GM21381 (cell line): ENCODE data around the gene PDZD2.
"Not testable (repeated sequence)": the region's sequence is repeated elsewhere in the genome, so short reads cannot be mapped to it uniquely, and the experiment has no call there.

ENCODE experiments used
- ATAC-seq: cut with Tn5 transposase; IDR thresholded peaks from one replicate; pipeline ENCODE4 v1.9.1; 2021; ENCODE audit warnings: mild to moderate bottlenecking, moderate library complexity; ENCODE audit not compliant: unreplicated experiment

The PDZD2 gene

DNA sequence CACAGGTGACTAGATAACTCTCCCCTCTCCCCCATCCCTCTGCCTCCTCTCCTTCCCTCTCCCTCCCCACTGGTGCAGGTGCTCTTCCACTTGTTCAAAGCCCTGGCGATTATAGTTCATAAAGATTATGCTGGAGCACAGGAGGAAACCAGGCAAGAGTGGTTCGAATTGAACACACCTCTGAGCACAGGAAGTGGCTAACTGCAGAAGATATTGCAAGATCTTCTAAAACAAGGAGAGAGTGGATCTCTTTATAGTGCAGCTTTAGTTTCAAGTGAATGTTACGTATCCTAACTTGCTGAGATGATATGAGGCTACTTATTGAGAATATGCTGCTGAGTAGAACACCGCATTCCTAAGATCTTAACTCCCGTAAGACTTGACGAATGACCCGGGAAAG lies 356.8 kb downstream of the PDZD2 start:
- no peak for ATAC-seq

DNA sequence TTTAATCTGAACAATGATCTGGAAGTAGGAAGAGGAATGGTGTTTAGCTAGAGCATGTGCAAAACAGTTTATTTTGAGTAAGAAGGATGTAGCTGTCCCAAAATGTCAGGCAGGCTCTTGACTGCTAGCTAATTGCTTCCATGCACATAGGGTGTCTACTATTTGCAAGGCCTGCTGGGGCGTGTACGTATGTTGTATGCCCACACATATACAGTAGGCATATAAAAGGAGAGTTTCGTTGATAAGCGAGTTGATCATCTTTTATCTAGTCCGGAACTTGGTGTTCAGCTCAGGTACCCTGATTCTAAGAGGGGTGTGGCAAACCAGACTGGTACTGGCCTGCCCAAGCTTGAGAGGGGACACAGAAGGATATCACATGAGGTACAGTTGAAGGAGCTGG lies 358.0 kb downstream of the PDZD2 start:
- ATAC-seq = no peak

DNA sequence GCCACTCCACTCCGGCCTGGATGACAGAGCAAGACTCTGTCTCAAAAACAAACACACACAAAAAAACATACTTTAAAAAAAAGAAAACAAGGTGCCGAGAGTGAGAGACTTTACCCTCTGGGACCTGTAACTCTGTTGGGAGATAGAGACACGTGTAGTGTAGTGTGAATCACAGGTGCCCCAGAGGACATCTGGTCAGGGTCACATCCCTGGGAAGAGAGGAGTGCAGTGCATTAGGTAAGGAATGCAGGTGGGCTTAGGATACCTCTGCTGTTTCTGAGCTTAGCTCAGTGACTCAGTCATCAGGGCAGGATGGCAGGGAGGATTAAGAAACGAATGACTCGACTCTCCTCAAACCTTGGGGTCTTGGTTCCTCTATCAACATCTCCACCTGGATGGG lies 360.5 kb downstream of the PDZD2 start:
- no peak for ATAC-seq

DNA sequence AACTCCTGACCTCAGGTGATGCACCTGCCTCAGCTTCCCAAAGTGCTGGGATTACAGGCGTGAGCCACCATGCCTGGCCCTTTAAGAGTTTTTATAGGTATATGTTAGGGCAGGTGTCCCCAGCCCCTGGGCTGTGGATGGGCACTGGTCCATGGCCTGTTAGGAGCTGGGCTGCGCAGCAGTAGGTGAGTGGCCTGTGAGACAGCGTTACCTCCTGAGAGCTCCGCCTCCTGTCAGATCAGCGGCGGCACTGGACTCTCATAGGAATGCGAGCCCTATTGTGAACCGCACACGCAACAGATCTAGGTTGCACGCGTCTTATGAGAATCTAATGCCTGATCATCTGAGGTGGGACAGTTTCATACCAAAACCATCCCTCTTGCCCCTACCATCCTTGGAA lies 361.8 kb downstream of the PDZD2 start:
- ATAC-seq = no peak

DNA sequence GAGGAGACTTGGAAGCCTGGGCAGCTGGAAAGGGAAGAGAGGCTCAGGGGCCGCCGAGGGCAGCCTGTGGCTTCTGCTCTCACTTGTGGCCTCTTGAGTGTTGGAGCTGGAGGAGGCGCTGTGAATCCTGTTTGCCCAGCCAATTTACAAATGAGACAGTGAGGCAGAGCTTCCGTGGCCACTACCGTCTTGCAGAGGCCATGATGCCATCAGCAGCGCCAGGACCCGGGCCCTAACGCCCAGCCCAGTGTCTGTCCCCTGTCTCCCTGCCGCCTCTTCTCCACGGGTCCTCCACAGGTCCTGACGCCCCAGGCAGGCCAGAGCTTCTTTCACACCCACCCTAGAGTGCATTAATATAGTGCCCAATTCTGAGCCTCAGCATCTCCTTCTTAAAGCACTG lies 362.4 kb downstream of the PDZD2 start:
- no peak for ATAC-seq

DNA sequence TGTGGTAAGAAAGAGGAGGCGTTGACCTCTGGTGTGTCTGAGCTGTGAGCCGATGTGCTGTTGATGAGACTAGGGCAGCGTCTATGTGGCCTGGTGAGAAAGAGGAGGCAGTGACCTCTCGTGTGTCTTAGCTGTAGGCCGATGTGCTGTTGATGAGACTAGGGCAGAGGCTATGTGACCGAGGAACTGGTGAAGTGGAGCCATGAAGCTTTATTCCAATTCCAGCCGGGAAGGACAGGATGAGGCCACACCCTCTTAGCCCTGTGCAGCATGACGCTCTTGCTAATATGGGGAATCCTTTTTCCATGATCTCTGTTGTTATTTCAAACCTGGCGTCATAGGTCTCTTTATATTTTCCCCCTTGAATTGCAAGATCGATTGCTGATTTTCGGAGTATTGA lies 362.8 kb downstream of the PDZD2 start:
- no peak for ATAC-seq

DNA sequence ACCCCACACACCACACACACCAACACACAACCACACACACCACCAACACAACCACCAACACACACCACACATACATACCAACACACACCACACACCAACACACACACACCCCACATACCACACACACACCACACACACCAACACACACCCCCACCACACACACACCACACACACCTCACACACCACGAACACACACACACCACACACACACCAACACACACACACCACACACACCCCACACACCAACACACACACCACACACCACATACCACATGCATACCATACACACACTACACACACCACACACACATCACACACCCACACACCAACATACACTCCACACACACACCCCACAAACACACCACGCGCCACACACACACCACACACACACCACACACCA lies 363.8 kb downstream of the PDZD2 start:
- ATAC-seq = no peak

DNA sequence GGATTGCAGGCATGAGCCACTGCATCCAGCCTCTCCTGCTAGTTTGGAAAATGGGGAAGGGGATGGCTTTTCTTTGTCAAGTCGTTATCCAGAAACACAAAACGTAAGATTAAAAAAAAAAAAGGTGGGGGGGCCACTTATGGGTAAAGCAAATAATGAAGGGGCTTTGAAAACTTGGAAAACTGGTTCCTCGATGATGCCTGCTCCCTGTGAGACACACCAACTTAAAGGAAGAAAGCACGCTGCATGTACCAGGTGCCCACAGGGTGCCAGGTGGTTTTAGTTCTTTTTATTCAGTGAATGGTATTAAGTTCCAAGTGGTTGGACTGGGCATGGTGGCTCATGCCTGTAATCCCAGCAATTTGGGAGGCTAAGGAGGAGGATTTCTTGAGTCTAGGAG lies 365.1 kb downstream of the PDZD2 start:
- ATAC-seq = no peak

DNA sequence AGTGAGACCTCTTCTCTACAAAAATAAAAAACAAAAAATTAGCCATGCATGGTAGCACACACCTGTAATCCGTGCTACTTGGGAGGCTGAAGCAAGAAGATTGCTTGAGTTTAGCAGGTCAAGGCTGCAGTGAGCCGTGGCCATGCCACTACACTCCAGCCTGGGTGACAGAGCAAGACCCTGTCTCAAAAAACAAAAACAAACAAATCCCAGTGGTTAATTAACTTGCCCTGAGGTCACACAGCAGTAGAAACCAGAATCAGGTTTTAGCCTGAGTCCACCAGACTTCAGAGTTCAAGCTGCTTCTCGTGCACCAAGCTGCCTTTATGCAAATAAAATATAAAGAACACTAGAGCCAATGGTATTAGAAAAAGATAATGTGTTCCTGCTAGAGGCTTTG lies 365.5 kb downstream of the PDZD2 start:
- ATAC-seq = no peak

DNA sequence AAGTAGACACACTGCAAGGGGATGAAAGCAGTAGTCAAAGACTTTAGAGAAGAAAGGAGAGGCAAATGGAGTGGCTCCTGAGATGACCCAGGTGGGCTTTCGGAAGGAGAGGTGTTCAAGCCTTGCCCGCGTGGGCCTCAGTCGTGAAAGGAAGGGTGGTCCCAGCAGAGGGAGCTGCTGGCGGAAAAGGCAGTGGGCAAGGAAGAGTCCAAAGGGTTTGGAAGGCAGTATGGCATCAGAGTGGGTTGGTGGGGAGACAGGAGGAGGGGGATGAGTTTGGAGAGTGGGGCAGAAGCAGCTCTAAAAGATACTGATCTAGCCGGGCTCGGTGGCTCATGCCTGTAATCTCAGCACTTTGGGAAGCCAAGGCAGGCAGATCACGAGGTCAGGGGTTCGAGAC lies 369.8 kb downstream of the PDZD2 start:
- no peak for ATAC-seq

DNA sequence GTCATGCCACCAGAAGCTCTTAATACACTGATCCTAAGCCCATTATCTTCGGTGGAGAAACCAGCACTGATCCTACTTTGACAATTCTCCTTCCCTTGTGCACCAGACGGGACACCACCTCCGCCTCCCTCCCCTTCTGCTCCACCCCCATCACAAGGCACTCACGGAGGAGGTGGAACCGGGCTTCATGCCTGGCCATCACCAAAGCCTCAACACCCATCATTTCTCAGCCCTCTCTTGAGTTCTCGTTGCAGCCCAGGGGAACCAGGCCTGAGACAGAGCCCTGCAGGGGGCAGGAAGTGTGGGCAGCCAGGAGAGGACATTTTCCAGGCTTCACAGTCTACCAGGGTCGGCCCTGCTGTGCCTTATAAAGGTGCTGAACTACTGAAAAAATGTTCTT lies 374.7 kb downstream of the PDZD2 start:
- ATAC-seq = no peak

DNA sequence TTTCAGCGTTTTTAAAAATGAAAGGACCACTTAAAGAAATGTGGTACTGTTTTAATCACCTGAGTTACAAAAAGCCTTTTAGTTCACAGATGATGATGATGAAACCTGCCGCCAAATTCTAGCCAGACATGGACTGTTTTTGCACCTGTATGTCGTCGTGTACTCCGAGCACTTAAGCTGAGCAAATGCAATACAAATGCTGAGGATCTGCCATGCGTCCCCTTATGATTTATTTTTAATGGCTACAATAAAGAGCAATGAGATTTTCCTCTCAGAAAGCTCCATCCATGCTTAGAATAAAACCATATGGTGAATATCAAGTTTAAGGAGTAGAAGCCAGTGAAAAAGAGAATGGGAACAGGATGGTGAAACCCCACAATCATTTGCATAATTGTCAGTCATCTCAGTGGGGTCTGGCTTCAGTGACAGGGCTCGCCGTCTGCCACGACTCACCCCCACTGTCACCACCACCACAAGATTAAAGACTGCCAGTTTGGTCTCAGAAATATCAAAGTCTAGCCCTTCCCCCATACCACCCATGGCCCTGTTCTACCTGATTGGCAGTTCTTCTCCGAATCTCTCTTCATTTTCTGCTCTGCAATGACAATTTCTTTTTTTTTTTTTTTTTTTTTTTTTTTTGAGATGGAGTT lies 375.3 kb downstream of the PDZD2 start:
- ATAC-seq = no peak

DNA sequence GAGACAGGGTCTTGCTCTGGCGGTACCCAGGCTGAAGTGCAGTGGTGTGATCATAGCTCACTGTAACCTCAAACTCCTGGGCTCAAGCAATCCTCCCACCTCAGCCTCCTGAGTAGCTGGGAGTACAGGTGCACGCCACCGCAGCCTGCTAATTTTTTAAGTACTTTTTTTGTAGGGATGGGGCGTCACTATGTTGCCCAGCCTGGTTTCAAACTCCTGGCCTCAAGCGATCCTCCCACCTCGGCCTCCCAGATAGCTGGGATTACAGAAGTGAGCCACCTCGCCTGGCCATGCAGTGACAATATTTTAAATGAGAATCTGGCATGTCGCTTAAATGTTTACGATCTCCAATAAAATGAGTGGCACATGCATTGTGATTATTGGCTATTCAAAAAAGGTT lies 376.3 kb downstream of the PDZD2 start:
- not testable (repeated sequence) for ATAC-seq

DNA sequence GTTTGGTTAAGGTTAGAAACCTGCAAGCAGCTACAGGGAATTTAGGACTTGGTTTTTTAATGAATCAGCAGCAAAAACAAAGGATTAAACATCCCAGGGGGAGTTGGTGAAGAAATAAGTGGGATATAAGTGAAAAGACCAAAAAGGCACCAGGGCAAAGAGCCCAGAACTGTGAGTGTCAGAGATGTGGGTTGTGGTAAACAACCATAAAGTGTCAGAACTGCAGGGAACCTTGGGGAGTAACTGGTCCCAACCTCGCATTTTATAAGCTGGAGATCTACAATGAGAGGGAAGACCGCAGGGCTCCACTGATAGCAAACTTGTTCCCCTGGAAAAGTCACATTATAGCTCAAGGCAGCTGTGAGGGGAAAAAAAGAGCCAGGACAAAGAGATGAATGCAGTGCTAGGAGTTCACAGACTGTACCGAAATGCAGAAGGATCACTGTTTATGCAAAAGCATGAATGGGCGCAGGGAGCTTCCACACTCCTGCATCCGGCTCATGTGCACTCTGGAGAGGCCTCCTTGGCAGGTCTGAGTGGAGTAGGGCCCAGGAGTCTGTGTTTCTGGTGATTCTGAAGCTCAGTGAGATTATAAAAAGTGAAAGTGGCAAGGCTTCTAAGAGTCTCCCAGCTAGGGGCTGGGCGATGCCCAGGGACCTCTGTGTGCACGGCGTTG lies 378.9 kb downstream of the PDZD2 start:
- ATAC-seq = no peak

DNA sequence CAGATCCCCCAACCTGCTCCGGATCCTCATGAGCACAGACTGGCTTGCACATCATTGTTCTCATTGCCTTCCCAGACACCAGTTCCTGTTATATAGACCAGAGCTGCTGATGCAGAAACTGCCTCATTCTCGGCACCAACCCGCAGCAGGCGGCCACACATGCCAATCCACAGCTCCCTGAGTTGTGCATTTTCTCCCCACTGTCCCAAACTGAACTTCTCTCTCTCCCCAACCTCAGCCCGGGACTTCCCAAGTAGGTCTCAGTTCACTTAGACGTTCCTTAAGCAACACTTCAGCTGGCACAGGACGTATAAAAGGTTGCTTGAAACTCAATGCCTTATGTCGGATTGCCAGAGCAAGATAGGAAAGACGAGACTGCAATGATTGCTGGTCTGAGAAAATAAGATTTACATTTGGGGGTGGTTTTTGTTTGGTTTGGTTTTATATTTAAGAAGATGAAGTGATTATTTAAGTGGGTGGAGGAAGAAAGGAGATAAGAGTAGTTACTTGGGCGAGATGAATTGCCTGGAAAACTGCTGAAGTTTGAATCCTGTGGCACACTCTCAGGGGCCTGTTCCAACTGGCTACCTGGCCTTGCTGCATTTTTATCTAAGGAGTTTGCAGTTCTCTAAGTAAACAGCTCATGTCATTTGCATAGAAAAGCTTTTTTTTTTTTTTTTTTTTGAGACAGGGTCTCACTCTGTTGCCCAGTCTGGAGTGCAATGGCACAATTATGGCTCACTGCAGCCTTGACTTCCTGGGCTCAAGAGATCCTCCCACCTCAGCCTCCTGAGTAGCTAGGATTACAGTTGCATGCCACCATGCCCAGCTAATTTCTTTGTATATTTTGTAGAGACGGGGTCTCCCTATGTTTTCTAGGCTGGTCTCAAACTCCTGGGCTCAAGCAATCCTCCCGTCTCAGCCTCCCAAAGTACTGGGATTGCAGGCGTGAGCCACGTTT lies 379.8 kb downstream of the PDZD2 start:
- no peak for ATAC-seq

DNA sequence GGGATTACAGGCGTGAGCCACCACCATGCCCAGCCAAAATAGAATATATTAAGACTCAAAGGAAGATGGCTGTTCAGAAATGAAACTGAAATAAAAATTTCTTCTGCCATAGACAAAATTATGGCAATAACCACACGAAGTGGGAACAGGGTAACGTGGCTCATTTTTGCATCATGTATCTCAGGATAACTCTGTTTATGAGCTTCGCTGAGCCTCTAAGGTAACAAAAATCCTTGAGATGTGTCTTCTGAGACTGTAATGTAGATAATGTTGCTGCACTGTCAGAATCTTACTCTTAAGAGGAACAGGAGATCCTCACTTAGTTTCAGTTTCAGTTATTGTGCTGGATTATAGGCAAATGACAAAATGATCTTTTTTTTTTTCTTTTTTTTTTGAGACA lies 381.3 kb downstream of the PDZD2 start:
- ATAC-seq = peak; percentile 77

DNA sequence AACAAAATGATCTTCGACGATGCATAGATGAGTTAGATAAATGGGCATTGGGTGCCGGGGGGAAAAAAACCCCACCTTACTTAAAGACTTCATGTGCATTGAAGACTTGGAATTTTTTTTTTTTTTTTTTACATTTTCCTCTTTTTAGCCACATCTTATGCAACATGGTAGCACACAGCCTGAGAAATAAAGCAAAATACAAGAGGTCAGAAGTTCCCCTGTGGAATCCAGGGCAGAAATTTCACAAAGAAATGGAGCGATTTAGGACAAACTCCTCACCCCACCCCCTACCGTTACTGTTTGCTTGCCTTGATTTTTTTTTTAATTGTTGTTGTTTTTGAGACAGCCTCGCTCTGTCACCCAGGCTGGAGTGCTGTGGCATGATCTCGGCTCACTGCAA lies 382.0 kb downstream of the PDZD2 start:
- ATAC-seq = no peak

DNA sequence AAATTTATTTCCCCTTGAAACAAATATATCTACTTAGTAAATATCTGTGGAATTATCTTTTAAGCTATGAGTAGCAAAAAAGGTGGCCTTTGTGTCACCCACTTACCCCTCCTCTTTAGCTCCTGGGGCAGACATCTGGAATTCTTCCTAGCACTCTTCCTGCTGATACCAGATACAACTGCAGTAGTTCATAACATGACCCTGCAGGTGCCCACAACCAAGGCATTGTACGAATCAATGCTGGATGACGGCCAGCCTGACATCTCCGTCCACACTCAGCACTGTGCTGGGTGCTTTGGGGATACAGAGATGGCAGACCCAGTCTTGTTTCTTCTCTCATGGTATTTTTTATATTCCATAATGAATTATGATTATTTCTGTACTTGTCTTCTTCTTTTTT lies 382.8 kb downstream of the PDZD2 start:
- no peak for ATAC-seq

DNA sequence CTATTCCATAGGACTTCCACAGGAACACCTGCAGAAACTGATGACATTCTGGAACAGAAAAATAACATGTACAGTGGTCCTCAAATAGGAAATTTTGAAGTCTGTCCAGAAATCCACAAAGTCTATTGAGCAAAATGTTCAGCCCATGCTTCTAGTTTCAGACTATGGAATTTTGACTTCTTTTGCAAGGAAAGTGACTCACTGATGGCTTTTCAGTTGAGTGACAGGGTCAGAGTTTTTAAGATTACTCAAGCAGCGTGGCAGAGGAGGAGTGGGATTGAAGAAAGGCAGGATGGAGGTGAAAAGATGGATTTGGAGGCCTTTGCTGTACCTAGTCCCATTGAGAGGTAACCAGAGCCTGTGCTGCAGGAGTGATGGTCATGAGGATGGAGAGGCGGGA lies 383.7 kb downstream of the PDZD2 start:
- ATAC-seq = no peak

DNA sequence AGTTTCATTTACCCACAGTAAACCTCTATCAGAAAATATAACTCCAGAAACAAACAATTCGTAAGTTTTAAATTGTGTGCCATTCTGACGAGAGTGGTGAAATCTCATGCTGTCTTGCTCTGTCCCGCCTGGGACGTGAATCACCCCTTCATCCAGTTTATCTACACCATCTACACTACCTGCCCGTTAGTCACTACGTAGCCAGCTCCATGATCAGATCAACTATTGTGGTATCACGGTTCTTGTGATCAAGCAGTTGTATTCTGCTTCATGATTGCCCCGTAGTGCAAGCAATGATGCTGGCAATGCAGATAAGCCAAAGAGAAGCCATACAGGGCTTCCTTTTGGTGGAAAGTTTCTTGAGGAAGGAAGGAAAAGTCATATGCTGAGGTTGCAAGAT lies 384.9 kb downstream of the PDZD2 start:
- no peak for ATAC-seq

DNA sequence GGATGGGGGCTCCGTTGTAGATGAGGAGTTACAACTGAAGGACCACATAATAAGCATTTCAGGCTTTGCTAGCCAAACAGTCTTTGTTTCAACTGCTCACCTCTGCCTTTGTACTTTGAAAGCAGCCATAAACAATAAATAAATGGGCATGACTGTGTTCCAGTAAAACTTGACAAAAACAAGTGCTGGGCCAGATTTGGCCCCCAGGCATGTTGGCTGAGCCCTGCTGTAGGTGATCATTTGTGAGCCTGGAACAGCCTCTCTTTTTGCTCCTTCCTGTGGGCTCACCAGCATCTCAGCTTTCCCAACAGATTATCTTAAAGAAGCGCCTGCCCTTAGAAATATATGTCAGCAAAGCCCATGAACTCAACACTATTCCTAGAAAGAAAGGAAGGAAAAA lies 385.8 kb downstream of the PDZD2 start:
- no peak for ATAC-seq
